ENCODE results near the gene DHX29. TPM values are rescaled to one million over a fixed set of nuclear protein-coding genes. Genes with fewer than 3 reads are reported as not detected.

DHX29 gene
- total RNA-seq, 4 donors from 2014 or later, result 24.2 to 27.9 (median 25.4) TPM

- WGBS, 2 donors, result 94 to 97% methylated on average over 2 of the region's 2 CpGs
- H3K4me3 ChIP-seq (ENCODE audit: low read depth, poor library complexity, severe bottlenecking), result no peak overlapping the region
- no peak for DNase-seq (ENCODE audit: low spot score in 2 of 2)
- TF ChIP-seq POLR2A (IDR thresholded peaks at IDR 0.05) (no peak), CTCF (IDR thresholded peaks at IDR 0.05) (no peak)
- intact Hi-C loops (cut with DNase I; ENCODE audit: low total_unique reads), result no loop called here
These were observed 8.8 kb upstream of the DHX29 start for GRCh38 chr5:55316289-55316688.

- WGBS, 2 donors, result 73 to 76% methylated on average over 5 of the region's 5 CpGs
- H3K4me3 ChIP-seq (ENCODE audit: low read depth, poor library complexity, severe bottlenecking), result no peak overlapping the region
- TF ChIP-seq POLR2A (IDR thresholded peaks at IDR 0.05) (no peak), CTCF (IDR thresholded peaks at IDR 0.05) (no peak)
- intact Hi-C loops (cut with DNase I; ENCODE audit: low total_unique reads), result no loop called here
- DNase-seq (ENCODE audit: low spot score in 2 of 2), result no peak
These were observed 6.5 kb upstream of the DHX29 start for GRCh38 chr5:55313870-55314617.

- intact Hi-C loops (cut with DNase I; ENCODE audit: low total_unique reads), result no loop called here
- H3K4me3 ChIP-seq (ENCODE audit: low read depth, poor library complexity, severe bottlenecking), result peak overlapping the region; percentile 77
- 0 to 1% methylated on average over 13 of the region's 13 CpGs for WGBS, 2 donors
- DNase-seq (ENCODE audit: low spot score in 2 of 2), result no peak
- TF ChIP-seq POLR2A (IDR thresholded peaks at IDR 0.05) (no peak), CTCF (IDR thresholded peaks at IDR 0.05) (no peak)
These were observed 851 bp upstream of the DHX29 start for GRCh38 chr5:55308254-55308836.

GRCh38 chr5:55306641-55307382 lies 682 bp downstream of the DHX29 start:
- WGBS, 2 donors, result 5 to 9% methylated on average over 12 of the region's 12 CpGs
- intact Hi-C loops (cut with DNase I; ENCODE audit: low total_unique reads), result no loop called here
- DNase-seq (ENCODE audit: low spot score in 2 of 2), result no peak
- peak overlapping the region; percentile 77 for H3K4me3 ChIP-seq (ENCODE audit: low read depth, poor library complexity, severe bottlenecking)
- TF ChIP-seq POLR2A (IDR thresholded peaks at IDR 0.05), result no peak

- TF ChIP-seq POLR2A (IDR thresholded peaks at IDR 0.05) (no peak), CTCF (IDR thresholded peaks at IDR 0.05) (no peak)
- no peak for DNase-seq (ENCODE audit: low spot score in 2 of 2)
- WGBS, 2 donors, result 61 to 65% methylated on average over 4 of the region's 4 CpGs
- intact Hi-C loops (cut with DNase I; ENCODE audit: low total_unique reads), result no loop called here
- no peak overlapping the region for H3K4me3 ChIP-seq (ENCODE audit: low read depth, poor library complexity, severe bottlenecking)
These were observed 2.1 kb downstream of the DHX29 start for GRCh38 chr5:55305345-55305744.

- DNase-seq (ENCODE audit: low spot score in 2 of 2), result no peak
- 88% methylated on average over 6 of the region's 6 CpGs for WGBS, 2 donors
- intact Hi-C loops (cut with DNase I; ENCODE audit: low total_unique reads), result no loop called here
- no peak overlapping the region for H3K4me3 ChIP-seq (ENCODE audit: low read depth, poor library complexity, severe bottlenecking)
- TF ChIP-seq POLR2A (IDR thresholded peaks at IDR 0.05) (no peak), CTCF (IDR thresholded peaks at IDR 0.05) (no peak)
These were observed 2.9 kb downstream of the DHX29 start for GRCh38 chr5:55304584-55304983.
